Fibroblast of the aortic adventitia (primary cell): ENCODE results near the gene ATRIP. TPM values are rescaled to one million over a fixed set of nuclear protein-coding genes. Genes with fewer than 3 reads are reported as not detected.

ENCODE experiments used
- DNase-seq: peaks from one replicate; pipeline ENCODE4 v3.0.0-alpha.2; 2010; ENCODE audit warnings: low read depth
- H3K4me3 ChIP-seq: 2 replicates; pipeline ENCODE4 v1.5.1; 2011; ENCODE audit warnings: low read depth, mild to moderate bottlenecking, control low read depth, low read length, moderate library complexity
- CTCF ChIP-seq: IDR thresholded peaks from 2 replicates; pipeline ENCODE4 v1.5.1; 2011; ENCODE audit warnings: mild to moderate bottlenecking, low read length, control low read depth, inconsistent platforms; ENCODE audit not compliant: insufficient read depth
- total RNA-seq: library from RNA; depleted of rRNA; stranded (reverse); fragments of >200 nt; gene quantifications from 2 replicates; pipeline ENCODE4 v1.2.3, GENCODE V29; 2012; ENCODE audit warnings: low replicate concordance

ATRIP gene
- total RNA-seq, 1 donor = 14.5 TPM

- H3K4me3 ChIP-seq = no peak overlapping the region
- TF ChIP-seq CTCF = no peak
Observed at GRCh38 chr3:48406443-48407431, 39.8 kb upstream of the ATRIP start.

GRCh38 chr3:48407542-48408099 lies 38.9 kb upstream of the ATRIP start:
- TF ChIP-seq CTCF = no peak

More at GRCh38 chr3:48406443-48407431, 39.8 kb upstream of the ATRIP start:
- DNase-seq = no peak

GRCh38 chr3:48408823-48409281 lies 37.7 kb upstream of the ATRIP start:
- H3K4me3 ChIP-seq = no peak overlapping the region
- no peak for DNase-seq
- no peak for TF ChIP-seq CTCF

More at GRCh38 chr3:48407542-48408099, 38.9 kb upstream of the ATRIP start:
- no peak overlapping the region for H3K4me3 ChIP-seq
- no peak for DNase-seq

- no peak for TF ChIP-seq CTCF
- no peak overlapping the region for H3K4me3 ChIP-seq
- DNase-seq = no peak
Observed at GRCh38 chr3:48409291-48410201, 37.0 kb upstream of the ATRIP start.

GRCh38 chr3:48410205-48411040 lies 36.1 kb upstream of the ATRIP start:
- TF ChIP-seq CTCF = no peak
- no peak for DNase-seq
- no peak overlapping the region for H3K4me3 ChIP-seq
